ENCODE results near the gene MYO1A. TPM values are rescaled to one million over a fixed set of nuclear protein-coding genes. Genes with fewer than 3 reads are reported as not detected.

Gene MYO1A
- polyA plus RNA-seq (ENCODE audit: insufficient read length in 3 of 3): under 1 TPM; 0.10 to 0.25 (median 0.11) TPM

DNA sequence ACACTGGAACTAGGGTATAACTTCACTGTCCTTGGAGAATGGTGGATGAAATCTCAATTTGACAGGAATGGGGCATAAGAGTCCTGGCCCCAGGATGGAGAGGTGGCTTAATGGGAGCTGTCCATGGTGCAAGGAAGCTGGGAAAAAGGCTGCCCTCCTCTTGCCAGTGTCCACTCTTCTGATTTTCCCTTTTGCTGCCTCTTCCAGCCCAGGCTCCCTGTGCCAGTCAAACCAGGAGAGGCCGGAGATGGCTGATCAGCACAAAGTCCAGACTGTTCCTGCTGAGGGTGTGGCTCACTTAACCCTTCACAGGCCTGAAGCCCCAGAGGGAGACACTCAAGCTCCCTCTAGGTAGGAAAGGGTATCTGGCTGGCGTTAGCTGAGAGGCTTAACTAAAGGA, at the start of gene MYO1A:
Gene MYO1A (minus strand): TSS at position 240 of the 400 bp plus-strand sequence. CDS start 1,806 bp downstream, outside the sequence.
- no peak for DNase-seq (ENCODE audit: low read depth in 3 of 3, low spot score in 2 of 3)

DNA sequence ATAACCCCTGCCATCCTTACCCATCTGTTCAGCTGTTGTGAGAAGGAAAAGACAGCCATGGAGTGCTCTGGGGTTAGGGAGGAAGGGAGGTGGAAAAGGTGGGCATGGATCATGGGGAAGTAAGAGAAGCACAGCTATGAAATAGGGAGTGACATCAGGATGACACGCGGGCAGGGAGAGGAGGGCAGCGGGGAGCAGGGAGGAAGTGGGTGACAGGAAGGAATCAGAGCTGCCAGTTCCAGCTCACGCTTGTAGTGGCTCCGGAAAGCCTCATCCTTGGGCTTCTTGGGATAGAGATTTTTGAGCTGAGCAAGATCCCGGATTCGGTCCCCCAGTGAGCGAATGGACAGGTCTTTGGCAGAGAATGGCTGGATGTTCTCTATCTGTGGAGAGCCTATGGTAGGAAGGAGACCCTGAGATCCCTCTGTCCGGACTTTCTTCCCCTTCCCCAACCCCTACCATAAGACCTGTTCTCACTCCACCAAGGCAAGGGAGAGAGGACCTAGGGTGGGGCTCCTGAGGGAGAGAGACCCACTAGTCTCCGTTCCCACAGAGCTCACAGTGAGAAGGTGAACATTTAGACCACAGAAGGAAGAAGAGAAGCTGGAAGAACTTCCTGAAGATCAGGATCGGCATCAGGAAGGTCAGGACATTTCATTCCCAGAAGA, 49.3 kb upstream of the MYO1A start:
- no peak for DNase-seq (ENCODE audit: low read depth in 3 of 3, low spot score in 2 of 3)

DNA sequence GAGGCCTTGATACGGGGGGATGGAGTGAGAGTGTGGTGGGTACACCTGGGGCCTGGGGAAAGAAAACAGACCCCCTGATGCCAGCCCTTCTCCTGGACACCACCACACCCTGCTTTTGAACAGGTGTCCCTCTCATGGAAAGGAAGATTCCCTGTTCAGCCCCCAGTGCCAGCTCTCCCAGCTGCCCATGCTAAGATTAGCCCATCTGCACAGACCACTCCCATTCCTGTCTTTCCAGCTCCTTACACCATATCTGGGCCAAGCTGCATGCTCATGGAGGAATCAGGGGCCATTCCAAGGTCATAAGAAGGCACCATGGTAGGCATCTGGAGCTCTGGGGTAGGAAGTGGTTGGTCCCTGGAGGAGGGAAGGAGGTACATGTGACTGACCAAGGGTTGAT, 48.6 kb upstream of the MYO1A start:
- DNase-seq (ENCODE audit: low read depth in 3 of 3, low spot score in 2 of 3): no peak

DNA sequence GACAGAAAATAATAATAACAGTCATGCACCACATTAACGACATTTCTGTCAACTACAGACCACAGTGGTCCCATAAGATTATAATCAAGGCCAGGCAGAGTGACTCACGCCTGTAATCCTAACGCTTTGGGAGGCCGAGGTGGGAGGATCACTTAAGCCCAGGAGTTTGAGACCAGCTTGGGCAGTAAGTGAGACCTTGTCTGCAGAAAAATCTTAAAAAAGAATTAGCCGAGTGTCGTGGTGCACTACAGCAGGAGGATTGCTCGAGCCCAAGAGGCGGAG, 47.6 kb upstream of the MYO1A start:
- no peak for DNase-seq (ENCODE audit: low read depth in 3 of 3, low spot score in 2 of 3)

DNA sequence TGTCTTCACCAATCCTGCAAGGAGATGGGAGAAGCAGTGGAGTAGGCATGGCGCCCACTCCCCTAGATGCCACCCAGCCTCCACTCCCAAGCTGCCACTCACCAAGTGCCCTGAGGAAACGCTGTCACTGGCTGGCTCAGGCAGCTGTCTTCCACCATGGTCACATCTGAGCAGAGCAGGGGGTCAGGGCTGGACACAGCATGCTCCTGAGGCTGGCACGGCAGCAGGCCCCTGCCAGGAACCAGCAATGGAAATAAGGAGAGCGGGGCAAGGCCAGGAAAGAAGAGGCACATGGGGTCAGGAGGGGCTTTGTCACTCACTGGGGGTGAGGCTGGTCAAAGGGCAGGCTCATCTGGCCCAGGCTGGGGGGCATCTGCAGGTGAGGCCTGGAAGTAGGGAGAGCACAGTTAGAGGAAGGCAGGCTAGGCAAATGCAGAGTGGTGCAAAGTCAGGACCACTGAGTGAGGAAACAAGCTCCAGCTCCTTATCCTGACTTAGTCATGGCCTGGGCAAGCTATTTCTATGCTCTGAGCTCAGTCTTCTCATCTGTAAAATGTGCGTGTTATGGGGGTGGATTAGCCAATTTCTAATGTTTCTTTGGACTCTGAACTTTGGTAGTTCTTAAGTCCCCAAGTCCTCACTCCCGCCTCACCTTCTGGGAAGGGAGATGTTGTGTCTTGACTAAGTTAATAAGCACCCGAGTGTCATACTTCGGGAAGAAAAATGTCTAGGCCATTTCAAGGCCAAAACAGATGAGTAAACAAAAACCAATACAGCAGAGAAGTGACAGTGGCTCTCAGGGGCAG, 47.0 kb upstream of the MYO1A start:
- DNase-seq (ENCODE audit: low read depth in 3 of 3, low spot score in 2 of 3): no peak

DNA sequence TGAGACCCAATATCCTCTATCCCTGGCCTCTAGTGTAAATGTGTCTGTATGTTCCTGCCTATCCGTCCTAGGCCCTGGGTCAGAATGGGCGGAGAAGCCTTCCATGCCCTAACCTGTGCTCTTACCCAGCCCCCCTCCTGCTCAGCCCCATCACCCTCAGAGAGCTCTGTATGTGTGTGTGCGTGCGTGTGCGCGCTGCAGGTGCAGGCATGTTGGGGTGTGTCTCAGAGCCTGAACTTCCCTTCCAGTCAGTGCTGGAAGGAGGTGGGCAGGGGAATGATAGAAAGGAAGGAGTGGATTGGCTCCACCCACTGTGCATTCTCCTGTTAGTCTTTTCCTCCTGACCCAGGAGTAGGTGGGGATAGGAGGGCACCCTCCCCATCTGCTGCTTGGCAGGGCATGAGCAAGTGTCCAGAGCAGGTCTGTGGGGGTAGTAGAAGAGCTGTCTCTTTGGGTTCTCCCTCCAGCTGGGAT, 46.2 kb upstream of the MYO1A start:
- DNase-seq (ENCODE audit: low read depth in 3 of 3, low spot score in 2 of 3): no peak

DNA sequence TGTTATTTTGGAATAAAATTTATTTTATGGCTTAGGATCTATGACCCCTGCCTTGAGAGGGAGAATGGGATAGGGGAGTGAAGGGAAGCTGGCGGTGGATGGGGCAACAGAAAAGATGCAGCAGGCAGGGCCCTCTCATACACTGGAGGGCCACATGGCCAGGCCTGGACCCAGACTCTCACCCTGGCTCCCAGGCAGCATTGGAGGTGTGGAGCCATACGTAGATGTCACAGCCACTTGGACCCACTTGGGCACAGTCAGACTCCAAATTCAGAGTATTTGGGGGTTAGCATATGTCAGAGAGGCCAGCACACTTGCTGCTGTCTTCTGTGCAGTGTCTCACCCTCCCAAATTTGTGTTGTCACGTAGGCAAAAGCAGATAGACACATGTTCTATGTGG, 45.5 kb upstream of the MYO1A start:
- no peak for DNase-seq (ENCODE audit: low read depth in 3 of 3, low spot score in 2 of 3)

DNA sequence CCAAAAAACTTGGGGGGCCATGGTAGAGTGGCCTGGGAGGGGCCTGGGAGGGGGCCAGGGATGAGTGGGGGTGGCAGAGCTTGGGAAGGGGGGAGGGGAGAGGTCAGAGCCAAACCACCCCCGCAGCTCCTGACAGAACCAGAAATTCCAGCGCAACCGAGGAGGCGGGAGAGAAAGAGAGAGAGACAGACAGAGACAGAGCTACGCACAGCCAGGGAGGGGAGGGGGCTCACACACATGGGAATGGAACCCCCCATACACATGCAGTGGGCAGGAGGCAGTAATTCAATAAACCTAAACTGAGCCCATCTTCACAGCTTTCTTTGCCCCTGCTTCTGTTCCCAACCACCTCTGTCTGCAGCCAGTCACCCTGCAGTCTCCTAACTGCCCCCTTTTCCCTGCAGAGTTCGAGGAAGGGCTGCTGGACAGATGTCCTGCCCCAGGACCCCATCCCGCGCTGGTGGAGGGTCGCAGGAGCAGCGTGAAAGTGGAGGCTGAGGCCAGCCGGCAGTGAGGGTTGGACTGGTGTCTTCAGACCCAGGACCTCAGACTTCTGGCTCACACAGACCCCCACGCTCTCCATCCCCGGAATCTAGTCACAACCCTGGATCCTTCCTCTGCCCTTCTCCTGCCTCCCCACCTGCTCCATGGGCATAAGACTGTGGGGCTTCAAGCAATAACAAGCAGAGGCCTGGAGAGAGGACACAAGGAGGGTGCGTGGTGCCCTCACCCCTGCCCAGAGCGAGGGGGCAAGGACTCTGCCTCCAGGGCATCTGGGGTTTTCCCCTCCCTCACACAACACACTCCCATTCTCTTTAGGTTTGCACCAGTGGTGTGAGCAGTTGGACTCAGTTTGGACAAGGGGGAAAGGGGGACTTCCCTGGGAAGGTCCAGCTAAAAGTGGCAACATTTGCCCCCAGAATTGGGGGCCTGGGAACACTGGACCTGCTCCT, 44.6 kb upstream of the MYO1A start:
- no peak for DNase-seq (ENCODE audit: low read depth in 3 of 3, low spot score in 2 of 3)

DNA sequence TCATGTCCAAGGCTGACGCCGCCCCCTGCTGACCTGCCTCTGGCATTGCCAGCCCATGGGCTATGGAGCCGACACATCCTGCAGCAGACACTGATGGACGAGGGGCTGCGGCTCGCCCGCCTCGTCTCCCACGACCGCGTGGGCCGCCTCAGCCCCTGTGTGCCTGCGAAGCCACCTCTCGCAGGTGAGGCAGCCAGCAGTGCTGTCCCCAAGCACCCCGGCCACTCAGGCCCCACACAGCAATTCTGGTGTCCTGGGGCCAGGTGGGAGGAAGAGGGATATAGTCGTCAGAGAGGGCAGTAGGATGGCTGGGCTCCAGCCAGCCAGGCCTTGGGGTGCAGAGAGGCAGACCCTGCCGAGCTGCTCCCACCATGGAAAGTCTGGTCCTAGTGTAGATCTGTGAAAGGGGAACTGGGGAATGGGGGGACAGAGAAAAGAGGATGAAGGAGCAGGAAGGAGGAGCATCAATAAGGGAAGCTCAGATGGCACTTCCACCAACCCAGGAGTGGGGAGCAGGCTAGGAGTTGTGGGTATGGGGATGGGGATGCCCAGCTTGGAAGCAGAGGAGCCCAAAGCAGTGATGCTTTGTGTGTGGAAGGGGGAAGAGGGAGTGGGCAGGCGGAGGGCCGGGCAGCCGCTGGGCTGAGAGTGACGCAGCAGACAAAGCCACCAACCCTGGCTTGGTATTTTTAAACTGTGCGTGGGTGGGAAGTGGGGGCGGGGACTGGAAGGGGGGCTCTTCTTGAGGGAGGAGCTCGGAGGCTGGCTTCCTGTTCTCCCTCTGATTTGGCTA, 43.7 kb upstream of the MYO1A start:
- DNase-seq (ENCODE audit: low read depth in 3 of 3, low spot score in 2 of 3): no peak

DNA sequence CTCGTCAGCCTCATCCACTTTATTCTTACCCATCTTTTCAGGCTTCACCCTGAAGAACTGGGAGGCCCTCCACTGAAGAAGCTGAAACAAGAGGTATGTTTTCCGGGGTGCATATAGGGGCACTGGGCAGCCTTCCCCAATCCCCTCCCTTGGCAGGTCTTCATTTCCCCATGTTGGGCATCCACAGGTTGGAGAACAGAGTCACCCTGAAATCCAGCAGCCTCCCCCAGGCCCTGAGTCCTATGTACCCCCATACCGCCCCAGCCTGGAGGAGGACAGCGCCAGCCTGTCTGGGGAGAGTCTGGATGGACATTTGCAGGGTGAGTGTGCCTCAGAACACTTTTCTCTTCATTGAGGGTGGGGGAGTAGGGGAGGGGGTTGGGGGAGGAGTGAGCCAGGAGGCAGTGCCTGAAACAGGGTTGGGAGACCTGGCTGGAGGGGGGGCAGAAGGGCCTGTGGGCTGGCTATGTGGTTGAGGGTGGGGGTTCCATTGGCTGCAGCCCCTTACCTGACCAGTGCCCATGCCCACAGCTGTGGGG, 43.0 kb upstream of the MYO1A start:
- DNase-seq (ENCODE audit: low read depth in 3 of 3, low spot score in 2 of 3): no peak

DNA sequence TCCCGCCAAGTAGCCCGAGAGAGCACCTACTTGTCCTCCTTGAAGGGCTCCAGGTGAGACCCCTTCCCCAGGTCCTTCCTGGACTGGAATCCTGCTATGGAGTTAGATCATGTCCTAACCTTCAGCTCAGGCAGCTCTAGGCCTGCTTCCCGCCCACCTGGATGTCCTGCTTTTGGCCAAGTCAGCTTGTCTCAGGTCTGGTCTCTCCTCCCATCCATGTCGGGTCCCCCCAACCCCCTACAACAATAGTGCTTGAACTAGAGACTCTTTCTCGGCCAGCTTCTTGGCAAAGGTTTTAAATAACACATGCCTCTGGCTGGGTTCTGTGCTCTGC, 42.6 kb upstream of the MYO1A start:
- DNase-seq (ENCODE audit: low read depth in 3 of 3, low spot score in 2 of 3): no peak

DNA sequence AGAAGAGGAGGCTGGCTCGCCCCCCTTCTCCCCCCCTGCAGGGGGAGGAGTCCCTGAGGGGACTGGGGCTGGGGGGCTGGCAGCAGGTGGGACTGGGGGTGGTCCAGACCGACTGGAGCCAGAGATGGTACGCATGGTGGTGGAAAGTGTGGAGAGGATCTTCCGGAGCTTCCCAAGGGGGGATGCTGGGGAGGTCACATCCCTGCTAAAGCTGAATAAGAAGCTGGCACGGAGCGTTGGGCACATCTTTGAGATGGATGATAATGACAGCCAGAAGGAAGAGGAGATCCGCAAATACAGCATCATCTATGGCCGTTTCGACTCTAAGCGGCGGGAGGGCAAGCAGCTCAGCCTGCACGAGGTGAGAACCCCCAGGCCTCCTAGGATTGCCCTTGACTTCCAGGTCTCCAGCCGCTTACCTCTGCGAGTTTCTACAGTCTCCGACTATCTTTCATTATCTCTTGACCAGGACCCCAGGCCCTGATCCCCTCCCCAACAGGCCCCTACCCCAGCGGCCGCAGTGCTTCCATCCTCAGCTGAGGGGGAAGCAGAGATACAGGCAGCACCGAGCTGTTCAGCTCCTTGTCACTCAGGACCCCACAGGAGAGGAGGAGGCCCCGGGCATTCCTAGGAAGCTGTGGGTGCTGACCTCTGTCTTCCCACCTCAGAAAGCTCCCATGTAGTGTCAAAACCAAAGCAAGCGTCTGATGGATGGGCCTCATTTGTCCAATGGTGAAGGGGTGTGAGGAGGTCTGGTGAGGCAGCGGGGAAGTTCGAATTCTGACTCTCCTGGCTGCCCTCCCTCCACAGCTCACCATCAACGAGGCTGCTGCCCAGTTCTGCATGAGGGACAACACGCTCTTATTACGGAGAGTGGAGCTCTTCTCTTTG, 42.0 kb upstream of the MYO1A start:
- no peak for DNase-seq (ENCODE audit: low read depth in 3 of 3, low spot score in 2 of 3)

DNA sequence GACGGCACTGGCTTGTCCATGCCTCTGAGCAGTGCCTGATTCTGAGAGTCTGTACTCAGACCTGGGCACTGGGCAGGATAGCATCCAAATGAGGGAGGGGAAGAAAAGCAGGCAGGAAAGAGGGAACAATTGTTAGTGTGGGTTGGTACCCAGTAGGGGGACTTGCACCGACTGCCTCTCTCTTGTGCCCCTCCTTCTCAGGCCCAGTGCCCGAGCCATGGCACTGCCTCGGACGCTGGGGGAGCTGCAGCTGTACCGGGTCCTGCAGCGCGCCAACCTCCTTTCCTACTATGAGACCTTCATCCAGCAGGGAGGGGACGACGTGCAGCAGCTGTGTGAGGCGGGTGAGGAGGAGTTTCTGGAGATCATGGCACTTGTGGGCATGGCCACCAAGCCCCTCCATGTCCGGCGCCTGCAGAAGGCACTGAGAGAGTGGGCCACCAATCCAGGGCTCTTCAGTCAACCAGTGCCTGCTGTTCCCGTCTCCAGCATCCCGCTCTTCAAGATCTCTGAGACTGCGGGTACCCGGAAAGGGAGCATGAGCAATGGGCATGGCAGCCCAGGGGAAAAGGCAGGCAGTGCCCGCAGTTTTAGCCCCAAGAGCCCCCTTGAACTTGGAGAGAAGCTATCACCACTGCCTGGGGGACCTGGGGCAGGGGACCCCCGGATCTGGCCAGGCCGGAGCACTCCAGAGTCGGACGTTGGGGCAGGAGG, 41.2 kb upstream of the MYO1A start:
- no peak for DNase-seq (ENCODE audit: low read depth in 3 of 3, low spot score in 2 of 3)

DNA sequence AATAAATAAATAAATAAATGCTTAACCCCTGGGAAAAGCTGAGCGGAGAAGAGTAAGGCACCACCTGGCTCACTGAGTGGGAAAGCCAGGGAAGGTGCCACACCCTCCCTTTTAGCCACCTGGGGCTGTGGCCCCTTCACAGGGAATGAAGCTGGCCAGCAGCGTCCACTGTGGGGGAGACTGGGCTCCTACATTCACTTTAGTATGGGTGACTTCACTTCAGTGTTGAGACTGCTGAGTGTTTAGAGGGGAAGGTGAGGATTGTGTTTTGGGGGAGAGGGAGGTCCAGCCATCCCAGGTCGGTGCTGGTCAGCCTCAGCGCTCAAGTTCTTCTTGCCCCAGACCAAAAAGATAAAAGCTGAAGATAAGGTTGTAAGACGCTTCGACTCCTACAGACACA, 40.6 kb upstream of the MYO1A start:
- DNase-seq (ENCODE audit: low read depth in 3 of 3, low spot score in 2 of 3): no peak

DNA sequence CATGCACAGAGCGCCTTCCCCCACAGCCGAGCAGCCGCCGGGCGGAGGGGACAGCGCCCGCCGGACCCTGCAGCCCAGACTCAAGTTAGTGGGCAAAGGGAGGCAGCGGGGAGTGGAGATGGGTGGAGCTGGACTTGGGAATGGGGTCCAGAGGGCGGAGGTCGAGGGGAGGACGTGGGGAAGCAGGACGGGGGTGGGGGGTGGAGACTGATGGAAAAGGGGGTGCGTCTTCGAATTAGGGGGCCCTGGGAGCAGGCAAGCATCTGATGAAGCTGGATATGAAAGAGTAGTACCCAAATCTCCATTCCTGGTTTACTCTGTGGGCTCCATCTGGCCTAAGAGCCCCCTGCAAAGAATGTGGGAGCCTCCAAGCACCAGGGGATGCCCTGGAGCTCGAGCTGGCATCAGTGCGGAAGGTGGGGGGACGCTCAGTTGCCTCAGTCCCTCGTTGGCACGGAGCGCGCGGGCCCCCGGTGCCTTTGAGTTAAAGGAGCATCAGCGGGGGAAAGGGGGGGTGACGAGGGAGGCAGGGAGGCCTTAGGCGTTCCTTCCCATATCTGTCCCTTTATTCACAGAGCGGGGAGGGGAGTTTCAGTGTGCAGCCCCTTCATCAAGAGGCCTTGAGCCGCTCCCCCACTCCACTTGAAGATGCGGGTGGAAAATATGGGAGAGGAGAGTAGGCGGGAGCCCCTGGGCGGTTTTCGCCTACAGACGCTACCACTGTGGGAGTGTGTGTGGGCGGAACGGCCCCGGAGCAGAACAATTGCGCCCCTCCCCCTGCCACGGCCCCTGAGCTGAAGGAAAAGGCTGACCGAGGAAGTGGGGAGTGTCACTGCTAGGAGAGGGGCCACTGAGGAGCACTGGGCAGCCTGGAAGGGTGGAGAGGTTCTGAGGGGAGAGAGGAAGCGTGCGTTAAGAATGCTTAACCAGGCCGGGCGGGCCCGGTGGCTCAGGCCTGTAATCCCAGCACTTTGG, 39.6 kb upstream of the MYO1A start:
- DNase-seq (ENCODE audit: low read depth in 3 of 3, low spot score in 2 of 3): no peak

DNA sequence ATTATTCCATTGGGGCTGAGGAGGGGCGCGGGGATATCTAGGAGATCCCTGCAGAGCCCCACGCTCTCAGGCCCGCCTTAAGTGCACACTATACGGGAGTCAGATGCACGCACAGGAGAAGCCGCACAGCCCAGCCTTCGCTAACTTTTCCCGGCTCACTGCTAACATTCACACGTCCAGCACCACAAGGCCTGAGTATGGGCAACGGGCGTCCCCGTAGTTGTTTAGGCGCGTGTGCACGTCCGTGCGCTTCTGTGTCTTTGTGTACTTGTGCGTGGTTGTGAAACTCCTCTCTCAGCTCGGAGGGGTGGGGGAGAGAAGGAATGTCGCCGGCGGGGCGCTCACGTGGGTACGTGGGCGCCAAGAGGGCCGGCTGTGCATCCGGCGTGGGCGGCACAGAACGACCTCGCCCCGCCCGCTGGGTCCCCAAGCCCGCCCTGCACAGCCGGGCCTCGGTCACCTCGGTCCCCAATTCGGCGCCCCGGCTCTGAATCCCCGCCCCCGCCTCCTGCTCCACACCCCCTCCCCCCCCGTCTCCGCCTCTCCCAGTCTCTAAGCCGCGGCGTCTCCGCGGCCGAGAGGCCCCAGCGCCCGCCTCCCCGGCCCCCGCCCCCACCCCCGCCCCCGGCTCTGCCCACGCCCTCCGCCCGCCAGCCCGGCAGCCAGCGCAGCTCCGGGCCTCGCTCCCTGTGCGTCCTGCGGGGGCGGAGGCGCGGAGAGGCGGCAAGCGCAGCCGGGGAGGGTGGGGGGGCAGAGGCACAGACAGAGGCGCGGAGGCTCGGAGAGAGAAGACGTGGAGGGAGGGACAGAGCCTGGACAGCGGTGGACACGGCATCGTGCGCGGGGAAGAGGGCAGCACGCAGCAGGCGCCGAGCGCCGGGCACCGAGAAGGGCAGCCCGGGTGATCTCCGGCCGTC, 38.7 kb upstream of the MYO1A start, which contains the start of gene NAB2:
Gene NAB2 (plus strand): TSS at position 761 of the 917 bp plus-strand sequence. CDS start 158 bp downstream, outside the sequence.
- peak; percentile 82 to 90 (median 86) for DNase-seq (ENCODE audit: low read depth in 3 of 3, low spot score in 2 of 3)

Data from right renal cortex interstitium (tissue), 3 donors.